Astrocyte of the cerebellum (primary cell): Measurements from ENCODE around the gene LANCL3.
"Not testable (repeated sequence)": the region's sequence is repeated elsewhere in the genome, so short reads cannot be mapped to it uniquely, and the experiment has no call there.

Experiments used
- DNase-seq: peaks from one replicate; pipeline ENCODE4 v3.0.0-alpha.2; 2011; ENCODE audit warnings: low read depth
- H3K4me3 ChIP-seq: 2 replicates; pipeline ENCODE4 v1.5.1; 2011; ENCODE audit warnings: mild to moderate bottlenecking, low read depth, low read length, moderate library complexity
- in situ Hi-C: cut with HindIII; loops from 2 replicates; pipeline ENCODE4 v1.10.0; 2017; ENCODE audit warnings: low sequenced_read_pairs
- TF ChIP-seq, protein P1 (sequence below): IDR thresholded peaks from 2 replicates; pipeline ENCODE4 v1.5.1; 2012; ENCODE audit warnings: low read length, low read depth, moderate library complexity, mild to moderate bottlenecking; ENCODE audit errors: missing control alignments

Gene LANCL3

DNA sequence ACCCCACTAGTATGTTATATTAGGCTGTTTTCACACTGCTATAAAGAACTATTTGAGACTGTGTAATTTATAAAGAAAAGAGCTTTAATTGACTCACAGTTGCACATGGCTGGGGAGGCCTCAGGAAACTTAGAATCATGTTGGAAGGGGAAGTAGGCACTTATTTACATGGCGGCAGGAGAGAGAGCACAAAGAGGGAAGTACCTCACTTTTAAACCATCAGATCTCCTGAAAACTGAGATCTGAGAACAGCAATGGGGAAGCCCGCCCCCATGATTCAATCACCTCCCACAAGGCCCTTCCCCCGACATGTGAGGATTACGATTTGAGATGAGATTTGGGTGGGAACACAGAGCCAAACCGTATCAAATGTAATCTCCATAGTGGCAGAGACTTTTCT, 68.7 kb downstream of the LANCL3 start:
- no peak overlapping the region for H3K4me3 ChIP-seq
- DNase-seq = no peak
- in situ Hi-C loops = no loop called here
- TF ChIP-seq, protein P1, sequence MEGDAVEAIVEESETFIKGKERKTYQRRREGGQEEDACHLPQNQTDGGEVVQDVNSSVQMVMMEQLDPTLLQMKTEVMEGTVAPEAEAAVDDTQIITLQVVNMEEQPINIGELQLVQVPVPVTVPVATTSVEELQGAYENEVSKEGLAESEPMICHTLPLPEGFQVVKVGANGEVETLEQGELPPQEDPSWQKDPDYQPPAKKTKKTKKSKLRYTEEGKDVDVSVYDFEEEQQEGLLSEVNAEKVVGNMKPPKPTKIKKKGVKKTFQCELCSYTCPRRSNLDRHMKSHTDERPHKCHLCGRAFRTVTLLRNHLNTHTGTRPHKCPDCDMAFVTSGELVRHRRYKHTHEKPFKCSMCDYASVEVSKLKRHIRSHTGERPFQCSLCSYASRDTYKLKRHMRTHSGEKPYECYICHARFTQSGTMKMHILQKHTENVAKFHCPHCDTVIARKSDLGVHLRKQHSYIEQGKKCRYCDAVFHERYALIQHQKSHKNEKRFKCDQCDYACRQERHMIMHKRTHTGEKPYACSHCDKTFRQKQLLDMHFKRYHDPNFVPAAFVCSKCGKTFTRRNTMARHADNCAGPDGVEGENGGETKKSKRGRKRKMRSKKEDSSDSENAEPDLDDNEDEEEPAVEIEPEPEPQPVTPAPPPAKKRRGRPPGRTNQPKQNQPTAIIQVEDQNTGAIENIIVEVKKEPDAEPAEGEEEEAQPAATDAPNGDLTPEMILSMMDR = no peak

DNA sequence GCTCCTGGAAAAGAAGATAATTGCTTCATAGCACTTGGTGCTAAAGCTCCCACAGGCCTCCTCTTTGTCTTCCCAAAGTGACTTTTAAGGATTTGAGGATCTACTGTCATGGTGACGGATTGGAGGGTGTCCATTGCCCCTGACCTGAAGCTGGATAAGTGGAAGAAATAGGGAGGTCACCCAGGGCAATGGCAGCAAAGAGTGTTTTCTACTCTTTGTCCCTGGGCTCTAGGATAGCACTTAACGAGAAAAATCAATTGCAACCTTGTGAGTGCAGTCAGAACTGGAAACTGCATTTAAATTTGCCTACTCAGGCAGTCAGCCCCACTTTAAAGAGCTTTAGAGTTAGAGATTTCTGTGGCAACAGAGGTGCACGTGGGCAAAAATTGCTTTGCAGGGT, 70.4 kb downstream of the LANCL3 start:
- in situ Hi-C loops = no loop called here
- TF ChIP-seq, protein P1 = no peak

DNA sequence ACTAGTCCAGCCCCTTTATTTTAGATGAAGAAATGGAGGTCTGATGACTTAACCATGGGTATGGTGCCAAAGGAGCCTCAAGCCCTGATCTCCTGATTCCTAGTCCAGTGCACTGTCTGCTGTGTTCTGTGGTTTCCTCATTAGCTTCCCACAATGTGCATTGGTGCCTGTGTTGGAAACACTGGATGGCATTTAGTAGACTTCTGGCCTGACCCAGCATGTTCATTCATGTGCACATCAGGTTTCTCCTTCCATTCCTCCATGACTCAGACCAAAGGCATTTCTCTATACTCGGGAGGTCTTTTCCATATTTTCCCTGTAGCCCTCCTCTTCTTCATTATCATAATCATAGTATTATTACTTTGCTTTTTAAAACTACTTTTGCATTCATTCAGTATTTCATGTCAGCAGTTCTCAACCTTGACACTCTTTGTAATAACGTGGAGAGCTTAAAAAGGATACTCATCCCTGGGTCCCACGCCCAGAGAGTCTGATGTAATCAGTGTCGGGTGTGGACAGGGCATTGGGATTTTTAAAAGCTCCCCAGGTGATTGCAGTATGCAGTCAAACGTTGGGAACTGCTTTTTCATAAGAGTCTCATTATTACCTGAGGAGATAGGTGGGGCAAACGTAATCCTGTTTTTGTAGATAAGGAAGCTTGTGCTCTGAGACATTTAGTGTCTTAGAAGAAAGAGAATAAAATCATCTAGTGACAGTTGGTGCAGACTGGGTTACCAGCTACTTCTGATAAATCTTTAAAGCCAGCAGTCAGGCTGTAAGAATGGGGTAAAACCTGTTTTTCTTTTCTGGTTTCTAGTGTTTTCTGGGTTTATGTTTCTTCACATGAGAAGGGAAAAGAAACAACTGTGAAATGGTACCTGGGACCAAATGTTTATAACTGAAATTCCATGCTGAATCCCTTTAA, 73.2 kb downstream of the LANCL3 start:
- TF ChIP-seq, protein P1 = no peak
- no peak for DNase-seq
- in situ Hi-C loops = no loop called here
- no peak overlapping the region for H3K4me3 ChIP-seq

More for the DNA sequence above, 70.4 kb downstream of the LANCL3 start:
- DNase-seq = no peak
- no peak overlapping the region for H3K4me3 ChIP-seq

DNA sequence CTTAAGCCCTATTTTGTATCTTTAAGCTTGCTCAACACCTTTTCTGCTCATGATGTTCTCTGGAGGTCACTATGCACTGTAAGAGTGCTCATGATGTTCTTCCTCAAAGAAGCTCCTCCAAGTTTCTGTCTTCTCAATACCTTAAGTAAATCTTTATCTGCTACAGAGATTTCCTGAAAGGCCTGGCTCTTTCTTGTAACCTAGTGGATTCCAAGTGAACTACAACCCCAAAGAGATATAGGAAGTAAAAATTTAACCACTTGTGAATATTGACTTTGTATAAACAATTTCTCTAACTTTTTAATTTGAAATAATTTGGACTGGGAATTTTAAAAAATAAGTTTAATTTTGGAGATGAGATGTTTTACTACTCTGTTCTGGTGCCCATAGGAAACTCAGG, 74.8 kb downstream of the LANCL3 start:
- no peak overlapping the region for H3K4me3 ChIP-seq
- TF ChIP-seq, protein P1 = no peak
- no peak for DNase-seq
- in situ Hi-C loops = no loop called here

DNA sequence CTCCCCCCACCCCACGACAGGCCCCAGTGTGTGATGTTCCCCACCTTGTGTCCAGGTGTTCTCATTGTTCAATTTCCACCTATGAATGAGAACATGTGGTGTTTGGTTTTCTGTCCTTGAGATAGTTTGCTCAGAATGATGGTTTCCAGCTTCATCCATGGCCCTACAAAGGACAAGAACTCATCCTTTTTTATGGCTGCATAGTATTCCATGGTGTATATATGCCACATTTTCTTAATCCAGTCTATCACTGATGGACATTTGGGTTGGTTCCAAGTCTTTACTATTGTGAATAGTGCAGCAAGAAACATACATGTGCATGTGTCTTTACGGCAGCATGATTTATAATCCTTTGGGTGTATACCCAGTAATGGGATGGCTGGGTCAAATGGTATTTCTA, 79.4 kb downstream of the LANCL3 start:
- in situ Hi-C loops, H3K4me3 ChIP-seq: not testable (repeated sequence)

DNA sequence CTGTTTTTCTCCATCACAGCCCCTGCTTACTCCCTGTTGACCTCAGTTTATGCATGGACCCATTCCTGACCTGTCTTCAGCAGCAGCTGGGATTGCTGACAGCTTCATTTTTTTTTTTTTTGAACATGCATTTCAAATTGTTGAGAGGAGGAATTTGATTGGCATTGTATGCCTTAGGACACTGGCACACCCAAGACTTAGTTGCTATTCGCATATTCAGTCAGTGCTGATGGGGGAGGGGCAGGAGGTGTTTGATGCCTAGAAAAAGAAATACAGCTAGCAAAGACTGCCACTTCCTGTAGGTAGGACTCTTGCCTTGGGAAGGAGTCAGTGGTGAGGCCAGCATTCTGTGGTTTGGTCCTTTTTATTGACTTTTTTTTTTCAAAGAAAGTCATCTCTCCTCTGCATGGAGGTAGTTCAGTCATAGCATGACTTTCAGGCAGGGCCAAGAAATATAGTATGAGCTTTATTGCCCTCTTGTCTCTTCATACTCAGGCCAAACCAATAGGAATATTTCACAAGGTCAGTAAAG, 80.5 kb downstream of the LANCL3 start:
- no peak overlapping the region for H3K4me3 ChIP-seq
- TF ChIP-seq, protein P1 = no peak
- DNase-seq = no peak
- in situ Hi-C loops = no loop called here

More for the DNA sequence above, 79.4 kb downstream of the LANCL3 start:
- not testable (repeated sequence) for DNase-seq

DNA sequence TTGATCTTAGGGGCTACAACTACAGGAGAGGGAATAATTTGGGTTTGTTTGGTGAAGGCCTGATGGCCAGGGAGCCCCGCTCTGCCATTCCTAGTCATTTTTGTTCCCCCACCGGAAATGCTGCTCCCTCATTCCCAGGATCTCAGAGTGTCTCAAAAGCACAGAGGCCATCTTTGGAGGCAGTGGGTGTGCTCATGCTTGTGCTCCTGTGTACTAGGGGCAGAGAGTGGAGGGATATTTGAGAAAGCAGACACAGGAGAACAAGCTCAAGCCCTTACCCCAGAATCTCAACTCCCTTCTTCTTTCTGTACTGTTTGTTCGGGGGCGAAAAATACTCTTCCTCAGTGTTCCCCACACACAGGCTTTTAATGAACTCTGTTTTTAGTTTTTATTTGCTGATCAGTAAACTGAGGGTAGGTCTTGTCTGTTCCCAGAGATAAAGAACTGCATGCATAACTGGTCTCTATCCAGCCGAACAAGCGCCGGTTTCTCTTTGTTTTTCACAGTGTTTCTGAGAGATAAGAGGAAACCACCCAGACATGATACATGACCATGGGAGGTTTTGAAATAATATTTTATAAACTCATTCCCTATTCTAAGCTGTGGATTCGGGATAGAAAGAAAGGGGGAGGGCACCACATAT, 81.2 kb downstream of the LANCL3 start:
- H3K4me3 ChIP-seq = no peak overlapping the region
- in situ Hi-C loops = no loop called here
- DNase-seq = no peak

More for the DNA sequence above, 81.2 kb downstream of the LANCL3 start:
- TF ChIP-seq, protein P1 = no peak
